ENCODE results near the gene ATP1B2. TPM values are rescaled to one million over a fixed set of nuclear protein-coding genes. Genes with fewer than 3 reads are reported as not detected.

Gene ATP1B2
- total and polyA plus RNA-seq, 10 donors = 0.26 to 10.1 (median 4.2) TPM

- H3K27me3 ChIP-seq (replicated peaks in 1 of 7) = peaks cover 5 to 84% (median 31%) of the 10 kb centered on the region in 7 donors
- 82 to 94% (median 86%) methylated on average over 3 of the region's 3 CpGs for WGBS, 5 donors
- TF ChIP-seq POLR2AphosphoS5 (IDR thresholded peaks at IDR 0.05) (no peak), POLR2A (IDR thresholded peaks at IDR 0.05) (no peak), CTCF (IDR thresholded peaks at IDR 0.05 in 8 of 11, conservative IDR thresholded peaks at IDR 0.05 in 3 of 11) (no peak)
- peaks cover 0 to 21% (median 14%) of the 10 kb centered on the region in 6 donors for H3K36me3 ChIP-seq
- no peak for DNase-seq
- no peaks in the 10 kb centered on the region for H3K9me3 ChIP-seq
- peaks cover 7 to 39% (median 22%) of the 10 kb centered on the region in 6 donors for H3K4me1 ChIP-seq
- no peak overlapping the region for H3K4me3 ChIP-seq
- H3K27ac ChIP-seq = no peak overlapping the region
- intact Hi-C loops (cut with DNase I; ENCODE audit: low total_unique reads) = no loop called here
These were observed 56.1 kb downstream of the ATP1B2 start for GRCh38 chr17:7706631-7707354.

Other genes starting within 250 kb of the ATP1B2 start
- 10 to 100 TPM; 39.1 to 82.5 (median 50.3) TPM for gene TMEM256, start 246.8 kb upstream of the ATP1B2 start, total RNA-seq
- 100 to 1,000 TPM; 175 to 193 (median 179) TPM for gene TMEM256, start 246.8 kb upstream of the ATP1B2 start, polyA plus RNA-seq
- gene NLGN2, start 243.1 kb upstream of the ATP1B2 start, total RNA-seq = 10 to 100 TPM in 6 of 7 donors, 1 to 10 TPM in 1; 8.7 to 23.0 (median 13.0) TPM
- gene NLGN2, start 243.1 kb upstream of the ATP1B2 start, polyA plus RNA-seq = 1 to 10 TPM; 2.2 to 6.5 (median 4.3) TPM
- gene SPEM1, start 230.6 kb upstream of the ATP1B2 start, total RNA-seq = not detected
- not detected for gene SPEM1, start 230.6 kb upstream of the ATP1B2 start, polyA plus RNA-seq
- gene SPEM2, start 225.3 kb upstream of the ATP1B2 start, total RNA-seq = not detected
- gene SPEM2, start 225.3 kb upstream of the ATP1B2 start, polyA plus RNA-seq = not detected
- gene SPEM3, start 222.1 kb upstream of the ATP1B2 start, total RNA-seq = not detected
- gene SPEM3, start 222.1 kb upstream of the ATP1B2 start, polyA plus RNA-seq = not detected
- gene TMEM102, start 215.5 kb upstream of the ATP1B2 start, total RNA-seq = 10 to 100 TPM in 5 of 7 donors, 1 to 10 TPM in 2; 7.1 to 17.4 (median 10.9) TPM
- 1 to 10 TPM; 4.7 to 9.8 (median 7.8) TPM for gene TMEM102, start 215.5 kb upstream of the ATP1B2 start, polyA plus RNA-seq
- 1 to 10 TPM; 1.0 to 5.5 (median 3.2) TPM for gene FGF11, start 211.4 kb upstream of the ATP1B2 start, total RNA-seq
- 1 to 10 TPM; 1.5 to 3.5 (median 2.0) TPM for gene FGF11, start 211.4 kb upstream of the ATP1B2 start, polyA plus RNA-seq
- 10 to 100 TPM in 5 of 7 donors, 1 to 10 TPM in 2; 7.3 to 12.9 (median 11.4) TPM for gene CHRNB1, start 205.9 kb upstream of the ATP1B2 start, total RNA-seq
- gene CHRNB1, start 205.9 kb upstream of the ATP1B2 start, polyA plus RNA-seq = 10 to 100 TPM in 2 of 3 donors, 1 to 10 TPM in 1; 7.3 to 12.4 (median 11.1) TPM
- 10 to 100 TPM; 38.7 to 68.8 (median 46.5) TPM for gene ZBTB4, start 171.3 kb upstream of the ATP1B2 start, total RNA-seq
- gene ZBTB4, start 171.3 kb upstream of the ATP1B2 start, polyA plus RNA-seq = 10 to 100 TPM; 10.5 to 23.7 (median 12.3) TPM
- gene SLC35G6, start 169.5 kb upstream of the ATP1B2 start, total RNA-seq = not detected
- gene SLC35G6, start 169.5 kb upstream of the ATP1B2 start, polyA plus RNA-seq = under 1 TPM in 1 of 3 donors, not detected in 2; 0.13 TPM
- gene POLR2A, start 166.6 kb upstream of the ATP1B2 start, total RNA-seq = 100 to 1,000 TPM; 108 to 196 (median 173) TPM
- gene POLR2A, start 166.6 kb upstream of the ATP1B2 start, polyA plus RNA-seq = 10 to 100 TPM in 1 of 3 donors, 1 to 10 TPM in 2; 8.2 to 26.0 (median 8.8) TPM
- 10 to 100 TPM; 37.4 to 64.6 (median 60.5) TPM for gene TNFSF12, start 101.9 kb upstream of the ATP1B2 start, total RNA-seq
- 10 to 100 TPM; 46.5 to 65.0 (median 49.3) TPM for gene TNFSF12, start 101.9 kb upstream of the ATP1B2 start, polyA plus RNA-seq
- gene TNFSF13, start 92.2 kb upstream of the ATP1B2 start, total RNA-seq = 10 to 100 TPM; 14.5 to 54.0 (median 31.6) TPM
- gene TNFSF13, start 92.2 kb upstream of the ATP1B2 start, polyA plus RNA-seq = 10 to 100 TPM; 19.9 to 23.4 (median 20.5) TPM
- 10 to 100 TPM; 36.3 to 71.7 (median 42.9) TPM for gene SENP3, start 89.0 kb upstream of the ATP1B2 start, total RNA-seq
- gene SENP3, start 89.0 kb upstream of the ATP1B2 start, polyA plus RNA-seq = 10 to 100 TPM; 43.1 to 52.7 (median 45.6) TPM
- gene CD68, start 71.3 kb upstream of the ATP1B2 start, total RNA-seq = 100 to 1,000 TPM; 177 to 387 (median 271) TPM
- gene CD68, start 71.3 kb upstream of the ATP1B2 start, polyA plus RNA-seq = 100 to 1,000 TPM in 1 of 3 donors, 10 to 100 TPM in 2; 52.5 to 236 (median 86.1) TPM
- gene MPDU1, start 67.1 kb upstream of the ATP1B2 start, total RNA-seq = 100 to 1,000 TPM in 1 of 7 donors, 10 to 100 TPM in 6; 35.5 to 163 (median 51.2) TPM
- 10 to 100 TPM; 42.7 to 73.0 (median 59.5) TPM for gene MPDU1, start 67.1 kb upstream of the ATP1B2 start, polyA plus RNA-seq
- gene SOX15, start 60.8 kb upstream of the ATP1B2 start, total RNA-seq = 1 to 10 TPM in 1 of 7 donors, under 1 TPM in 2, not detected in 4; 0.41 to 1.7 (median 0.64) TPM
- under 1 TPM; 0.20 to 0.44 (median 0.32) TPM for gene SOX15, start 60.8 kb upstream of the ATP1B2 start, polyA plus RNA-seq
- 10 to 100 TPM; 17.7 to 29.3 (median 26.7) TPM for gene FXR2, start 36.0 kb upstream of the ATP1B2 start, total RNA-seq
- 10 to 100 TPM; 18.9 to 26.9 (median 20.4) TPM for gene FXR2, start 36.0 kb upstream of the ATP1B2 start, polyA plus RNA-seq
- 10 to 100 TPM; 65.1 to 98.6 (median 80.6) TPM for gene SAT2, start 23.1 kb upstream of the ATP1B2 start, total RNA-seq
- gene SAT2, start 23.1 kb upstream of the ATP1B2 start, polyA plus RNA-seq = 100 to 1,000 TPM; 116 to 229 (median 191) TPM
- gene SHBG, start 20.8 kb upstream of the ATP1B2 start, total RNA-seq = 1 to 10 TPM in 2 of 7 donors, under 1 TPM in 3, not detected in 2; 0.49 to 1.9 (median 0.70) TPM
- under 1 TPM; 0.27 to 0.35 (median 0.28) TPM for gene SHBG, start 20.8 kb upstream of the ATP1B2 start, polyA plus RNA-seq
- gene TP53, start 36.6 kb downstream of the ATP1B2 start, total RNA-seq = 10 to 100 TPM; 37.0 to 83.9 (median 58.5) TPM
- gene TP53, start 36.6 kb downstream of the ATP1B2 start, polyA plus RNA-seq = 10 to 100 TPM; 33.6 to 48.1 (median 40.1) TPM
- gene WRAP53, start 37.6 kb downstream of the ATP1B2 start, total RNA-seq = 10 to 100 TPM in 1 of 7 donors, 1 to 10 TPM in 6; 8.5 to 10.6 (median 9.5) TPM
- gene WRAP53, start 37.6 kb downstream of the ATP1B2 start, polyA plus RNA-seq = 10 to 100 TPM; 13.3 to 21.8 (median 16.4) TPM
- under 1 TPM in 6 of 7 donors, not detected in 1; 0.17 to 0.60 (median 0.29) TPM for gene EFNB3, start 54.3 kb downstream of the ATP1B2 start, total RNA-seq
- gene EFNB3, start 54.3 kb downstream of the ATP1B2 start, polyA plus RNA-seq = under 1 TPM; 0.04 to 0.11 (median 0.06) TPM
- 1 to 10 TPM in 1 of 7 donors, under 1 TPM in 5, not detected in 1; 0.13 to 1.1 (median 0.23) TPM for gene DNAH2, start 66.8 kb downstream of the ATP1B2 start, total RNA-seq
- under 1 TPM; 0.02 to 0.03 (median 0.02) TPM for gene DNAH2, start 66.8 kb downstream of the ATP1B2 start, polyA plus RNA-seq
- 100 to 1,000 TPM in 1 of 7 donors, 10 to 100 TPM in 6; 22.3 to 110 (median 60.8) TPM for gene KDM6B, start 183.3 kb downstream of the ATP1B2 start, total RNA-seq
- gene KDM6B, start 183.3 kb downstream of the ATP1B2 start, polyA plus RNA-seq = 10 to 100 TPM in 1 of 3 donors, 1 to 10 TPM in 2; 2.9 to 11.7 (median 4.0) TPM
- 10 to 100 TPM in 5 of 7 donors, 1 to 10 TPM in 2; 5.2 to 31.8 (median 18.0) TPM for gene TMEM88, start 204.1 kb downstream of the ATP1B2 start, total RNA-seq
- gene TMEM88, start 204.1 kb downstream of the ATP1B2 start, polyA plus RNA-seq = 10 to 100 TPM in 1 of 3 donors, 1 to 10 TPM in 2; 5.5 to 26.2 (median 9.5) TPM
- 100 to 1,000 TPM in 1 of 7 donors, 10 to 100 TPM in 6; 51.0 to 111 (median 56.9) TPM for gene NAA38, start 206.6 kb downstream of the ATP1B2 start, total RNA-seq
- 100 to 1,000 TPM; 119 to 185 (median 182) TPM for gene NAA38, start 206.6 kb downstream of the ATP1B2 start, polyA plus RNA-seq
- gene CYB5D1, start 207.1 kb downstream of the ATP1B2 start, total RNA-seq = 10 to 100 TPM in 1 of 7 donors, 1 to 10 TPM in 6; 4.1 to 13.2 (median 5.9) TPM
- 1 to 10 TPM; 2.1 to 3.8 (median 2.9) TPM for gene CYB5D1, start 207.1 kb downstream of the ATP1B2 start, polyA plus RNA-seq
- gene CHD3, start 237.9 kb downstream of the ATP1B2 start, total RNA-seq = 100 to 1,000 TPM in 2 of 7 donors, 10 to 100 TPM in 5; 60.9 to 117 (median 83.6) TPM
- gene CHD3, start 237.9 kb downstream of the ATP1B2 start, polyA plus RNA-seq = 10 to 100 TPM; 37.0 to 84.3 (median 71.8) TPM

Data from spleen (tissue), 11 donors.